Adrenal gland (tissue), 12 donors: ENCODE measurements around the gene KCNB1. TPM values are rescaled to one million over a fixed set of nuclear protein-coding genes. Genes with fewer than 3 reads are reported as not detected.

Experiments used
- DNase-seq, 7 donors: peaks; one replicate each; pipeline ENCODE4 v3.0.0-alpha.2; 2019 to 2020
- H3K27ac ChIP-seq, 5 donors: fragments of 200-600 bp; sonication (generic) in 4 of 5; 1 replicate in 3 of 5; 2 replicates in 2 of 5; pipeline versions ENCODE4 v1.5.1 to v1.8.0; 2016 to 2020; ENCODE audit warnings: mild to moderate bottlenecking in 1 of 5
- H3K27me3 ChIP-seq: fragments of 200-600 bp; 2 replicates; pipeline ENCODE4 v1.8.0; 2021
- H3K36me3 ChIP-seq, 2 donors: fragments of 200-600 bp; replicated peaks in 1 of 2; 1 replicate in 1 of 2; 2 replicates in 1 of 2; pipeline versions ENCODE4 v1.5.1 to v1.8.0; 2018 to 2022
- H3K4me1 ChIP-seq, 2 donors: fragments of 200-600 bp; replicated peaks in 1 of 2; 1 replicate in 1 of 2; 2 replicates in 1 of 2; pipeline versions ENCODE4 v1.5.1 to v1.8.0; 2018 to 2021
- H3K4me3 ChIP-seq, 4 donors: fragments of 200-600 bp; sonication (generic) in 3 of 4; one replicate each; pipeline ENCODE4 v1.5.1; 2016 to 2018
- H3K9me3 ChIP-seq, 3 donors: fragments of 200-600 bp; sonication (generic) in 1 of 3; replicated peaks in 1 of 3; 1 replicate in 2 of 3; 2 replicates in 1 of 3; pipeline versions ENCODE4 v1.5.1 to v1.8.0; 2016 to 2021
- POLR2A ChIP-seq, 2 donors: fragments of 450-650 bp; IDR thresholded peaks; one replicate each; pipeline ENCODE4 v1.6.1; 2017; ENCODE audit warnings: antibody characterized with exemption in 2 of 2, mild to moderate bottlenecking in 2 of 2, moderate library complexity in 1 of 2
- whole genome bisulfite sequencing, 4 donors: extraction: QIAGEN DNeasy Blood & Tissue Kit in 2 of 4; methylation state at CpG; one replicate each; pipeline versions ENCODE4 v1.1.5 to v1.1.7; 2013 to 2017; 5-methylcytosine and 5-hydroxymethylcytosine counted together
- intact Hi-C, 2 donors: fragments of 100-400 bp; cut with DNase I; formaldehyde crosslinking; loops; one replicate each; pipeline versions ENCODE4 v1.14.1 to v1.15.0; 2022 to 2023
- polyA plus RNA-seq, 3 donors: library from polyadenylated mRNA; stranded (reverse); fragments of 200-250 nt in 2 of 3; fragments of 350-450 nt in 1 of 3; fragmentation: Illumina TruSeq in 1 of 3; extraction: RNeasy Lipid Tissue Mini Kit (QIAGEN cat#74804) in 1 of 3; gene quantifications; one replicate each; pipeline ENCODE4 v1.2.3, GENCODE V29; 2013 to 2014
- total RNA-seq, 9 donors: library from RNA; depleted of rRNA in 4 of 9; stranded (reverse); fragments of >200 nt in 4 of 9; fragments of 120-200 nt in 1 of 9; fragmentation: NEBNext Ultra II Directional in 1 of 9; extraction: Animal tissue kit (Norgen Biotek cat#: 25700) in 1 of 9; gene quantifications; one replicate each; pipeline versions ENCODE4 v1.1.0 to v1.2.4, GENCODE V29; 2013 to 2023
- TF ChIP-seq, protein P1 (sequence below), 6 experiments: fragments of 450-650 bp in 4 of 6; fragments of 200-600 bp in 2 of 6; sonication (generic) in 1 of 6; IDR thresholded peaks; 1 replicate in 5 of 6; 2 replicates in 1 of 6; pipeline versions ENCODE4 v1.5.1 to v1.8.0; 2016 to 2021; ENCODE audit warnings: antibody characterized with exemption in 6 of 6, mild to moderate bottlenecking in 2 of 6, moderate library complexity in 1 of 6
- donor health status: healthy with polysubstance abuse.
- donor health status: Bipolar disorder and iron deficiency.
- donor health status: DM: yes; HTN: yes; CAD: no.
- donor health status: DM: no; HTN: no; CAD: no.
- donor health status: DM: no; HTN: no; CAD: no.
- donor health status: DM: yes; HTN: yes; CAD: no.

The KCNB1 gene
- total and polyA plus RNA-seq, 12 donors = 0.11 to 8.2 (median 1.3) TPM

DNA sequence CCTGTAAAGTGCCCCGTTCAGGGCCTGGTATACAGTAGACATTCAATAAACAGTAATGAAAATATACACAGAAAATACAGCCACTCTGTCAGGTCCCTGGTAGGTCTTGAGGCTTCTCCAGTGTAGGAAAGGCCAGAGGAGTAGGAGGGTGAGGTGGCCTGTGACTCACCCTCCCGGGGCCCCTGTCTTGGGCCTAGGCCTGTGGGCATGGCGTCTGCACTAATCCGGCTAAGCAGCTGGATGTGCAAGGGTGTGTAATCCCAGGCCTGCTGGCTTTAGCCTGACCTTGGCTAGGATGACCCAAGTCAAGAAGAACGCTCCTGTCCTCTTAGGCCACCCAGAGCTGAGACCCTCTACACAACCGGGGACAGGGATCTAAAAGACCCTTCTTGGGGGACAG lies 84.9 kb downstream of the KCNB1 start:
- Histone ChIP-seq H3K36me3 (no peaks in the 10 kb centered on the region), H3K27me3 (no peaks in the 10 kb centered on the region), H3K4me1 (peaks cover 0 to 5% of the 10 kb centered on the region in 2 donors), H3K27ac (no peak overlapping the region), H3K4me3 (no peak overlapping the region), H3K9me3 (no peaks in the 10 kb centered on the region)
- TF ChIP-seq, protein P1, sequence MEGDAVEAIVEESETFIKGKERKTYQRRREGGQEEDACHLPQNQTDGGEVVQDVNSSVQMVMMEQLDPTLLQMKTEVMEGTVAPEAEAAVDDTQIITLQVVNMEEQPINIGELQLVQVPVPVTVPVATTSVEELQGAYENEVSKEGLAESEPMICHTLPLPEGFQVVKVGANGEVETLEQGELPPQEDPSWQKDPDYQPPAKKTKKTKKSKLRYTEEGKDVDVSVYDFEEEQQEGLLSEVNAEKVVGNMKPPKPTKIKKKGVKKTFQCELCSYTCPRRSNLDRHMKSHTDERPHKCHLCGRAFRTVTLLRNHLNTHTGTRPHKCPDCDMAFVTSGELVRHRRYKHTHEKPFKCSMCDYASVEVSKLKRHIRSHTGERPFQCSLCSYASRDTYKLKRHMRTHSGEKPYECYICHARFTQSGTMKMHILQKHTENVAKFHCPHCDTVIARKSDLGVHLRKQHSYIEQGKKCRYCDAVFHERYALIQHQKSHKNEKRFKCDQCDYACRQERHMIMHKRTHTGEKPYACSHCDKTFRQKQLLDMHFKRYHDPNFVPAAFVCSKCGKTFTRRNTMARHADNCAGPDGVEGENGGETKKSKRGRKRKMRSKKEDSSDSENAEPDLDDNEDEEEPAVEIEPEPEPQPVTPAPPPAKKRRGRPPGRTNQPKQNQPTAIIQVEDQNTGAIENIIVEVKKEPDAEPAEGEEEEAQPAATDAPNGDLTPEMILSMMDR (IDR thresholded peaks at IDR 0.05) = no peak
- no peak for TF ChIP-seq POLR2A (IDR thresholded peaks at IDR 0.05)
- no peak for DNase-seq
- intact Hi-C loops = no loop called here
- WGBS, 4 donors = 61 to 72% (median 68%) methylated on average over 4 to 6 of the region's 6 CpGs

DNA sequence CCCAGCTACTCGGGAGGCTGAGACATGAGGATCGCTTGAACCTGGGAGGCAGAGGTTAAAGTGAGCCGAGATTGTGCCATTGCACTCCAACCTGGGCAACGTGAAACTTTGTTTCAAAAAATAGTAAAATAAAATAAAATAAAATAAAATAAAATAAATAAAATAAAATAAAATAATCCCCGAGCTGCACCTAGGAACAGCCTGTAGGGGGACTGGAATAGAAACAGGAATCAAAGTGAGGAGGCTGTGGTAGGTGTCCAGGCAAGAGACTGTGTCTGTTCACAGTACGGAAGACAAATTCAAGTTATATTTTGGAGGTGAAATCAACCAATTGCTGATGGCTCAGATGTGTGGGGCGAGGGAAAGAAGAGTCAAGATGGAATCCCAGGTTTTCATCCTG lies 86.2 kb downstream of the KCNB1 start:
- no peaks in the 10 kb centered on the region for H3K36me3 ChIP-seq
- no peak for DNase-seq
- intact Hi-C loops = no loop called here
- no peaks in the 10 kb centered on the region for H3K9me3 ChIP-seq
- TF ChIP-seq, protein P1 (IDR thresholded peaks at IDR 0.05) = peak in 1 of 6 experiments; percentile 16
- TF ChIP-seq POLR2A (IDR thresholded peaks at IDR 0.05) = no peak
- 81 to 94% (median 90%) methylated on average over 7 of the region's 7 CpGs for WGBS, 4 donors
- H3K27ac ChIP-seq = no peak overlapping the region
- H3K4me1 ChIP-seq = peaks cover 0 to 5% of the 10 kb centered on the region in 2 donors
- H3K4me3 ChIP-seq = no peak overlapping the region
- H3K27me3 ChIP-seq = no peaks in the 10 kb centered on the region

DNA sequence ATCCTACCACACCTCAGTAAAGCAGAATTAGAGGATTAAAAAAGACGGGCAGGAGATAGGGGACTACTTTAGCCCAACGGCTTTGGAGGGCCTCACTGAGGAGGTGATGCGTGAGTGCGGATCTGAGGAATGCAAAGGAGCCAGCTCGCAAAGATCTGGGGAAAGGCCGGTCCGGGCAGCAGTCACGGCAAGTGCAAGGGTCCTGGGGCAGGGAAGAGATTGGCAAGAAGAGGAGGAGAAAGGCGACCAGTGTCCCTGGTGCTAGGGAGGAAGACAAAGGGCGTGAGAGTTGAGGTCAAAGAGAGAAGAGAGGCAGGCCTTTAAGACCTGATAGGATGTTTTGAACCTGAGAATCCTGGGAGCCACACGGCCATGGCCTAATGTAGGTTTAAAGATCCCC lies 86.8 kb downstream of the KCNB1 start:
- no peaks in the 10 kb centered on the region for H3K9me3 ChIP-seq
- no peak for DNase-seq
- H3K27me3 ChIP-seq = no peaks in the 10 kb centered on the region
- 79 to 87% (median 86%) methylated on average over 11 of the region's 11 CpGs for WGBS, 4 donors
- no peaks in the 10 kb centered on the region for H3K36me3 ChIP-seq
- peaks cover 0 to 3% of the 10 kb centered on the region in 2 donors for H3K4me1 ChIP-seq
- no peak overlapping the region for H3K27ac ChIP-seq
- TF ChIP-seq POLR2A (IDR thresholded peaks at IDR 0.05) = no peak
- TF ChIP-seq, protein P1 (IDR thresholded peaks at IDR 0.05) = no peak
- intact Hi-C loops = no loop called here
- no peak overlapping the region for H3K4me3 ChIP-seq

DNA sequence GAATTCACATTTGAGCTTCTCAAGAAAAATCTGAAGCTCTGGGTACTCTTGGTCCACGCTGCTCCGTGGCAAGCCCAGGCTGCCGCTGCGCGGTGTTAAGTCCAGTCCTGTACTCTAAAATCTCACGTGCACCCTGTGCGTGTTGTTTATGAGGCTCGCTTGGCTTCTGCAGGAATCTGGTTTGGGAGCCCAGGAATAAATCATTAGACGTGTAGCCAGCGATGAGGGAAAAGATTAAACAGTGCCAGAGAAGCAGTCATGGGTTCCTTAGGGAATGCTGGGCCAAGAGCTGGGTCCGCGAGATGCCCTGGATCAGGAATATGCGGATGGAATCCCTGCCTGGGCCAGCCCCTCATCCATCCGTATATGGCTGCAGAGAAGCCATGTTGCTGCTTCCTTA lies 87.3 kb downstream of the KCNB1 start:
- no peak for DNase-seq
- 64 to 86% (median 69%) methylated on average over 11 to 14 of the region's 14 CpGs for WGBS, 4 donors
- no peaks in the 10 kb centered on the region for H3K9me3 ChIP-seq
- intact Hi-C loops = no loop called here
- H3K4me3 ChIP-seq = no peak overlapping the region
- H3K36me3 ChIP-seq = no peaks in the 10 kb centered on the region
- no peaks in the 10 kb centered on the region for H3K4me1 ChIP-seq
- no peak overlapping the region for H3K27ac ChIP-seq
- no peaks in the 10 kb centered on the region for H3K27me3 ChIP-seq
- no peak for TF ChIP-seq POLR2A (IDR thresholded peaks at IDR 0.05)
- TF ChIP-seq, protein P1 (IDR thresholded peaks at IDR 0.05) = no peak
